Loucy (cell line): ENCODE measurements around the gene ARPP19.

Experiments
- EZH2phosphoT487 ChIP-seq: fragments of 200-600 bp; IDR thresholded peaks from 2 replicates; pipeline ENCODE4 v1.6.1; 2018; ENCODE audit warnings: antibody characterized with exemption, mild to moderate bottlenecking, moderate library complexity, borderline replicate concordance
- TF ChIP-seq, protein P1 (sequence below): fragments of 200-600 bp; sonication (generic); conservative IDR thresholded peaks from 2 replicates; pipeline ENCODE4 v1.5.1; 2014; ENCODE audit warnings: mild to moderate bottlenecking, antibody characterized with exemption, low read length

DNA sequence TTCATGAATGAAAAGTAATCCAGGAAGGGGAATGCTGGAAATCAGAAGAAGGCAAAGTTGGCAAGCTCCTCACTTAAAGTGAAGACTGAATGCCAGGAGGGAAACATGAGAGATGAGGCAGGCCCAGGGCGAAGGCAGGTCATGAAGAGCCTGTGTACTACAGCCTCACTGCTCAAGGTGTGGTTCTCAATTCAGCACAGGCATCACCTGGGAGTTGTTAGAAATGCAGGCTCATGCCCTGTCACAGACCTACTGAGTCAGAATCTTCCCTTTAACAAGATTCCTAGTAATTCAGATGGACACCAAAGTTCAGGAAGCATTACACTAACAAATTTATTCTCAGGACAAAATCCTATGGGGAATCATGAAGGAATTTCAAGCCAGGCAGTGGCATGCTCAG is 54.3 kb downstream of the ARPP19 start:
- TF ChIP-seq, protein P1, sequence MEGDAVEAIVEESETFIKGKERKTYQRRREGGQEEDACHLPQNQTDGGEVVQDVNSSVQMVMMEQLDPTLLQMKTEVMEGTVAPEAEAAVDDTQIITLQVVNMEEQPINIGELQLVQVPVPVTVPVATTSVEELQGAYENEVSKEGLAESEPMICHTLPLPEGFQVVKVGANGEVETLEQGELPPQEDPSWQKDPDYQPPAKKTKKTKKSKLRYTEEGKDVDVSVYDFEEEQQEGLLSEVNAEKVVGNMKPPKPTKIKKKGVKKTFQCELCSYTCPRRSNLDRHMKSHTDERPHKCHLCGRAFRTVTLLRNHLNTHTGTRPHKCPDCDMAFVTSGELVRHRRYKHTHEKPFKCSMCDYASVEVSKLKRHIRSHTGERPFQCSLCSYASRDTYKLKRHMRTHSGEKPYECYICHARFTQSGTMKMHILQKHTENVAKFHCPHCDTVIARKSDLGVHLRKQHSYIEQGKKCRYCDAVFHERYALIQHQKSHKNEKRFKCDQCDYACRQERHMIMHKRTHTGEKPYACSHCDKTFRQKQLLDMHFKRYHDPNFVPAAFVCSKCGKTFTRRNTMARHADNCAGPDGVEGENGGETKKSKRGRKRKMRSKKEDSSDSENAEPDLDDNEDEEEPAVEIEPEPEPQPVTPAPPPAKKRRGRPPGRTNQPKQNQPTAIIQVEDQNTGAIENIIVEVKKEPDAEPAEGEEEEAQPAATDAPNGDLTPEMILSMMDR = no peak
- TF ChIP-seq EZH2phosphoT487 = no peak
